ACHN (cell line): Measurements from ENCODE around the gene PRKCG.

ENCODE experiments used
- DNase-seq: peaks from one replicate; pipeline ENCODE4 v3.0.0-alpha.2; 2015
- in situ Hi-C: cut with HindIII; loops from 2 replicates; pipeline ENCODE4 v1.10.0; 2017; ENCODE audit warnings: low sequenced_read_pairs, low pct_ligation_motif_present, low pct_unique_long_range_greater_than_20kb

The PRKCG gene

GRCh38 chr19:53892301-53892980, 10.4 kb downstream of the PRKCG start:
- DNase-seq, result no peak
- in situ Hi-C loops, result no loop called here

- DNase-seq, result no peak
- in situ Hi-C loops, result no loop called here
These were observed 11.0 kb downstream of the PRKCG start for GRCh38 chr19:53892981-53893325.

- DNase-seq, result no peak
These were observed 12.7 kb downstream of the PRKCG start for GRCh38 chr19:53894707-53895106.

GRCh38 chr19:53896682-53897081, 14.7 kb downstream of the PRKCG start:
- no peak for DNase-seq
- in situ Hi-C loops, result no loop called here

More at GRCh38 chr19:53894707-53895106, 12.7 kb downstream of the PRKCG start:
- in situ Hi-C loops, result no loop called here

GRCh38 chr19:53897459-53897858, 15.5 kb downstream of the PRKCG start:
- DNase-seq, result no peak
- in situ Hi-C loops, result no loop called here

- no peak for DNase-seq
- in situ Hi-C loops, result no loop called here
These were observed 16.2 kb downstream of the PRKCG start for GRCh38 chr19:53898166-53898565.

- no peak for DNase-seq
- in situ Hi-C loops, result no loop called here
These were observed 16.8 kb downstream of the PRKCG start for GRCh38 chr19:53898636-53899341.

GRCh38 chr19:53900191-53900860, 18.3 kb downstream of the PRKCG start:
- in situ Hi-C loops, result no loop called here

GRCh38 chr19:53903055-53903680, 21.2 kb downstream of the PRKCG start:
- in situ Hi-C loops, result no loop called here
- peak; percentile 9 for DNase-seq

More at GRCh38 chr19:53900191-53900860, 18.3 kb downstream of the PRKCG start:
- DNase-seq, result no peak

- in situ Hi-C loops, result no loop called here
These were observed 22.9 kb downstream of the PRKCG start for GRCh38 chr19:53904909-53905308.

GRCh38 chr19:53905787-53906186, 23.8 kb downstream of the PRKCG start:
- in situ Hi-C loops, result no loop called here
- no peak for DNase-seq

More at GRCh38 chr19:53904909-53905308, 22.9 kb downstream of the PRKCG start:
- no peak for DNase-seq

GRCh38 chr19:53906211-53907192, 24.5 kb downstream of the PRKCG start:
- in situ Hi-C loops, result no loop called here
- DNase-seq, result no peak

GRCh38 chr19:53907193-53907581, 25.2 kb downstream of the PRKCG start:
- no peak for DNase-seq

GRCh38 chr19:53907690-53908089, 25.7 kb downstream of the PRKCG start:
- DNase-seq, result no peak
- in situ Hi-C loops, result no loop called here

More at GRCh38 chr19:53907193-53907581, 25.2 kb downstream of the PRKCG start:
- in situ Hi-C loops, result no loop called here

- in situ Hi-C loops, result no loop called here
- no peak for DNase-seq
These were observed 26.3 kb downstream of the PRKCG start for GRCh38 chr19:53908106-53908934.

GRCh38 chr19:53908935-53909415, 27.0 kb downstream of the PRKCG start, which contains the start of gene CACNG7:
CACNG7 (plus strand) TSS chr19:53909278; CDS start chr19:53912832, 3,554 bp downstream.
- in situ Hi-C loops, result no loop called here
- no peak for DNase-seq
